Vagina (tissue), 2 donors: ENCODE data around the gene TRIP4. TPM values are rescaled to one million over a fixed set of nuclear protein-coding genes. Genes with fewer than 3 reads are reported as not detected.
A peak's percentile ranks its signal among the peaks of the same experiment; 100 is the strongest.

Experiments
- DNase-seq, 2 donors: peaks; one replicate each; pipeline ENCODE4 v3.0.0-alpha.2; 2017; ENCODE audit errors: extremely low spot score in 2 of 2
- H3K27ac ChIP-seq: fragments of 200-600 bp; sonication (generic); one replicate; pipeline ENCODE4 v1.5.1; 2019
- H3K27me3 ChIP-seq: fragments of 200-600 bp; sonication (generic); one replicate; pipeline ENCODE4 v1.5.1; 2019
- H3K36me3 ChIP-seq, 2 donors: fragments of 200-600 bp; sonication (generic); one replicate each; pipeline ENCODE4 v1.5.1; 2017 to 2019
- H3K4me1 ChIP-seq: fragments of 200-600 bp; sonication (generic); one replicate; pipeline ENCODE4 v1.5.1; 2019
- H3K4me3 ChIP-seq, 2 donors: fragments of 200-600 bp; sonication (generic); 1 replicate in 1 of 2; 2 replicates in 1 of 2; pipeline ENCODE4 v1.5.1; 2016 to 2019
- H3K9me3 ChIP-seq: fragments of 200-600 bp; sonication (generic); one replicate; pipeline ENCODE4 v1.5.1; 2019
- POLR2A ChIP-seq, 2 donors: fragments of 450-650 bp; IDR thresholded peaks; one replicate each; pipeline ENCODE4 v1.6.1; 2017; ENCODE audit warnings: antibody characterized with exemption in 2 of 2, mild to moderate bottlenecking in 2 of 2, moderate library complexity in 2 of 2
- POLR2AphosphoS5 ChIP-seq, 2 donors: sonication (generic); formaldehyde crosslinking; IDR thresholded peaks; one replicate each; pipeline ENCODE4 v1.9.0; 2017; ENCODE audit warnings: antibody characterized with exemption in 2 of 2, mild to moderate bottlenecking in 2 of 2, low read depth in 1 of 2; ENCODE audit not compliant: insufficient read depth in 1 of 2
- intact Hi-C: fragments of 100-400 bp; cut with DNase I; formaldehyde crosslinking; loops from one replicate; pipeline ENCODE4 v1.15.1; 2023
- total RNA-seq: library from RNA; depleted of rRNA; stranded (reverse); fragments of >200 nt; gene quantifications from one replicate; pipeline ENCODE4 v1.2.3, GENCODE V29; 2016
- TF ChIP-seq, protein P1 (sequence below), 3 experiments: fragments of 450-650 bp in 2 of 3; fragments of 200-600 bp in 1 of 3; sonication (generic) in 1 of 3; IDR thresholded peaks; one replicate each; pipeline ENCODE4 v1.5.1; 2017 to 2019; ENCODE audit warnings: antibody characterized with exemption in 3 of 3, mild to moderate bottlenecking in 2 of 3, moderate library complexity in 2 of 3

Gene TRIP4
- total RNA-seq, 1 donor from 2014 or later = 22.3 TPM

DNA sequence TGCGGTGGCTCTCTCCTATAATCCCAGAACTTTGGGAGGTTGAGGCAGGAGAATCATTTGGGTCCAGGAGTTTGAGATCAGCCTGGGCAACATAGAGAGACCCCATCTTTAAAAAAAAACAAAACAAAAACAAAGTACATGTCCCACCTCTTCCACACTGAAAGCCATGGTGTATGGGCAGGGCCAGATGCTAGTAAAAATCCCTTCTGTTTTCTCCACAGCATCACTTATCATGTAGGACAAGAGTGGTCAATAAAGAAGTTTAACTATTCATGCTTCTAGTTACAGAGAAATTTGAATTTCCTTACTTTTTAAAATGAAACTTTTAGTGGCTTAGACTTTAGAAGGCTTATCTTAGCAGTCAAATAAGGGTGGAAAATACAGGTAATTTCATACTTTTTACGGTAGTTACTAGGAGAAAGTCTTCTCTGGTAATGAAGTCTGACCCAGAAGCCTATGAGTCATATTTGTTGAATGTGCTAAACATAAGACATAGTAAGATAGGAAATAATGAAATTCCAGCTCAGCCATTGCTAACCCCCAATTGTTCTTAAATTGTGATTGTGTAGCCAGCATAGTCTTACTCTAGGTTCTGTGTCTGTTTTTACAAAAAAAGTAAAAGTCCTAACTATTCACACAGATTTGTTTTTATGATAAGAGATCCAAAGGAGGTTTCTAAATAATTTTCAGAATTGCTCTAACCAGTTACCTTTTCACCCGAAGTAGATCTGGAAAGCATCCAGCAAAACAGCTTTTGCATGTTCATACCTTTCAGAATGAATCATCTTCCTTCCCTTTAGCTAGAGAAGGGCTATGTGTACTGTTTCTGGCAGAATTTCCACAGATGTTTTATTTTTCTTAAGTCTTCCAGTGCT is 56.3 kb downstream of the TRIP4 start:
- DNase-seq = no peak
- H3K27me3 ChIP-seq = no peaks in the 10 kb centered on the region
- peaks cover 17% of the 10 kb centered on the region for H3K4me1 ChIP-seq
- TF ChIP-seq POLR2A (IDR thresholded peaks at IDR 0.05) (no peak), POLR2AphosphoS5 (IDR thresholded peaks at IDR 0.05; ENCODE audit: insufficient read depth in 1 of 2, low read depth in 1 of 2) (peak in 1 of 2 donors; percentile 85)
- TF ChIP-seq, protein P1, sequence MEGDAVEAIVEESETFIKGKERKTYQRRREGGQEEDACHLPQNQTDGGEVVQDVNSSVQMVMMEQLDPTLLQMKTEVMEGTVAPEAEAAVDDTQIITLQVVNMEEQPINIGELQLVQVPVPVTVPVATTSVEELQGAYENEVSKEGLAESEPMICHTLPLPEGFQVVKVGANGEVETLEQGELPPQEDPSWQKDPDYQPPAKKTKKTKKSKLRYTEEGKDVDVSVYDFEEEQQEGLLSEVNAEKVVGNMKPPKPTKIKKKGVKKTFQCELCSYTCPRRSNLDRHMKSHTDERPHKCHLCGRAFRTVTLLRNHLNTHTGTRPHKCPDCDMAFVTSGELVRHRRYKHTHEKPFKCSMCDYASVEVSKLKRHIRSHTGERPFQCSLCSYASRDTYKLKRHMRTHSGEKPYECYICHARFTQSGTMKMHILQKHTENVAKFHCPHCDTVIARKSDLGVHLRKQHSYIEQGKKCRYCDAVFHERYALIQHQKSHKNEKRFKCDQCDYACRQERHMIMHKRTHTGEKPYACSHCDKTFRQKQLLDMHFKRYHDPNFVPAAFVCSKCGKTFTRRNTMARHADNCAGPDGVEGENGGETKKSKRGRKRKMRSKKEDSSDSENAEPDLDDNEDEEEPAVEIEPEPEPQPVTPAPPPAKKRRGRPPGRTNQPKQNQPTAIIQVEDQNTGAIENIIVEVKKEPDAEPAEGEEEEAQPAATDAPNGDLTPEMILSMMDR (IDR thresholded peaks at IDR 0.05) = no peak
- H3K27ac ChIP-seq = peak overlapping the region; percentile 38
- intact Hi-C loops = no loop called here
- H3K4me3 ChIP-seq = no peak overlapping the region
- peaks cover 0 to 16% of the 10 kb centered on the region in 2 donors for H3K36me3 ChIP-seq
- no peaks in the 10 kb centered on the region for H3K9me3 ChIP-seq

DNA sequence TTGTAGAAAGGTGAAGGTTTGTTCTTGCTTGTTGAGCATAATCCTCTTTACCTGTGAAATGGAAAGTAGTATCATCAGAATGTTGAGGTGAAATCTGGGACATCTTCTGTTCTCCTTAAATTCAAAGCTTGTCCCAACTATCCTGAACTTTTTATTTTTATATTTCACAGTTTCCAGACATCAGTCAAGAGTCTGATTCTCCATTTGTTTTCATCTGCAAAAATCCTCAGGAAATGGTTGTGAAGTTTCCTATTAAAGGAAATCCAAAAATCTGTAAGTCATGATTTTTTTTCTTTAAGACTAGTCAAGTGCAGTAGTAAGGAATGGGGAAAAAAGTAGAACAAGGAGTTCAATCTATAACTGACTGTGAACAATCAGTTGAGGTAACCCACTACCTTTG is 57.2 kb downstream of the TRIP4 start:
- peaks cover 0 to 16% of the 10 kb centered on the region in 2 donors for H3K36me3 ChIP-seq
- TF ChIP-seq, protein P1 (IDR thresholded peaks at IDR 0.05) = no peak
- no peak for TF ChIP-seq POLR2AphosphoS5 (IDR thresholded peaks at IDR 0.05; ENCODE audit: insufficient read depth in 1 of 2, low read depth in 1 of 2)
- TF ChIP-seq POLR2A (IDR thresholded peaks at IDR 0.05) = no peak
- H3K4me3 ChIP-seq = no peak overlapping the region
- H3K4me1 ChIP-seq = peaks cover 17% of the 10 kb centered on the region
- H3K9me3 ChIP-seq = no peaks in the 10 kb centered on the region
- intact Hi-C loops = no loop called here
- H3K27me3 ChIP-seq = no peaks in the 10 kb centered on the region
- no peak overlapping the region for H3K27ac ChIP-seq
- DNase-seq = no peak

DNA sequence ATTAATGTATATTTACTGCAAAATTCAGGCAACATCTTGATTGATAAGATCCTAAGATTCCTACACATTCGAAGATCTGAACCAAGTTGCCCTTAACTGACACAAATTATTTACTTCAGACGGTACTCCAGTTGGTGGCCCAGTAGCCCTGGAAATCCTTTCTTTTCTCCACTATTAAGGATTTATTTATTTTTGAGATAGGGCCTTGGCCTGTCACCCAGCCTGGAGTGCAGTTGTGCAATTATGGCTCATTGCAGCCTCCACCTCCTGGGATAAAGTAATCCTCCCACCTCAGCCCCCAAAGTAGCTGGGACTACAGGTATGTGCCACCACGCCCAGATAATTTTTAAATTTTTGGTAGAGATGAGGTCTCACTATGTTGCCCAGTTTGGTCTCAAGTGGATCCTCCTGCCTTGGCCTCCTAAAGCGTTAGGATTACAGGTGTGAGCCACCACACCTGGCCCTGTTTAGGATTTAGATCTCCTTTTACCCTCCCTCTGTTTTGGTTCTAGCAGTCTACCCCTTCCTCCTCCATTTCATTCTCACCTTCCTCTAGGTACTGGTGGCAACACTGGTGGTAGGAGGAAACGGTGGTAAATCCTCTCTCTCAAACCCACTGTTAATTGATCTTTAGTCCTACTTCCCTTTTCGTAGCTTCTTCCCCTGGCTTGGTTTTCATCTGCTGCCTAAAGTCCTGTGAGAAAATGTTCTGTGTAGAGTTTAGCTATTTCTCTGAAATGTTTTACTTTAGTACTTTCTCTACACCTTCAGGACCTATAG is 60.1 kb downstream of the TRIP4 start:
- H3K4me3 ChIP-seq = no peak overlapping the region
- H3K36me3 ChIP-seq = peaks cover 0 to 16% of the 10 kb centered on the region in 2 donors
- TF ChIP-seq POLR2AphosphoS5 (IDR thresholded peaks at IDR 0.05; ENCODE audit: insufficient read depth in 1 of 2, low read depth in 1 of 2) (no peak), POLR2A (IDR thresholded peaks at IDR 0.05) (no peak)
- TF ChIP-seq, protein P1 (IDR thresholded peaks at IDR 0.05) = no peak
- no peaks in the 10 kb centered on the region for H3K27me3 ChIP-seq
- H3K27ac ChIP-seq = no peak overlapping the region
- DNase-seq = no peak
- intact Hi-C loops = no loop called here
- no peaks in the 10 kb centered on the region for H3K9me3 ChIP-seq
- peaks cover 17% of the 10 kb centered on the region for H3K4me1 ChIP-seq

DNA sequence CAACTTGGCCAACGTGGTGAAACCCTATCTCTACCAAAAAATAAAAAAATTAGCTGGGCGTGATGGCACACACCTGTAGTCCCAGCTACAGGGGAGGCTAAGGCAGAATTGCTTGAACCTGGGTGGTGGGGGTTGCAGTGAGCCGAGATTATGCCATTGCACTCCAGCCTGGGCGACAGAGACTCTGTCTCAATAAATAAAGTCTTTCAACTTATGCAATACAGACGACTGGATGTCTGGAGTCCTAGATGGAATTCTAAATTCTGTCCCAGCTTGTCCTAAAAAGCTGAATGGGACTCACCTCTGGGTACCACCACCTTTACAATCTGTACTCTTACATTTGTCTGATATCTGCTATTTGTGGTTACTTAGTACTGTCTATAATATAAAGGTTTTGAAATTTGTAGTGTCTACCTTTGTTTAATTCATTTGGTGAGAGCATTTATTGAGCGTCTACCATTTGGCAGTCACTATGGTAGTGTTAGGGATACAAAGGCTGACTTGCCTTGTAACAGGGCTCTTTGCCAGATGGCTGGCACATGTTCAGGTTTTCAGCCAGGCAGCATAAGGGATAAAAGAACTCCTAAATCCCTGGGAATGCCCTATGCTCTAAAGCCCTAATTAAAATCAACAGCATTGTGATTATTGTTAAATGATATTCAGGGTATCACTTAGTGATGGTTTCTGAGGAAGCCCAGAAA is 65.5 kb downstream of the TRIP4 start:
- Histone ChIP-seq H3K27ac (no peak overlapping the region), H3K36me3 (peaks cover 0 to 9% of the 10 kb centered on the region in 2 donors), H3K9me3 (no peaks in the 10 kb centered on the region), H3K27me3 (no peaks in the 10 kb centered on the region), H3K4me1 (peaks cover 10% of the 10 kb centered on the region), H3K4me3 (no peak overlapping the region)
- DNase-seq = no peak
- no peak for TF ChIP-seq POLR2AphosphoS5 (IDR thresholded peaks at IDR 0.05; ENCODE audit: insufficient read depth in 1 of 2, low read depth in 1 of 2)
- intact Hi-C loops = no loop called here

DNA sequence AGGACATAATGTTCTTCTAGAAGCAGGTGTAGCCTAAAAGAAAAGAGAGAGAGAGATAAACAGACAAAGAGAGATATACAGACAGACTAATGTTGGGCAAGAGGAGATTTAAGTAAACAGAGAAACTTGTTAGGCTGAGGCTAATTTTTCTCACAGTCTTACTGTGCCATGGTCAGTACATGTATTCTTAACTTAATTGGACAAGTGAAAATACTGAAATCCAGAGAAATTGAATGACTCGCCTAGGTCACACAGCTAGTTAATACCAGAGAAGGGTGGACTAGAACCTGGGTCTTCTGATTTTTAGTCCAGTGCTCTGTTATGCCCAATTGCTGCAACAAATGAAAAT is 66.0 kb downstream of the TRIP4 start:
- DNase-seq = no peak
- H3K4me3 ChIP-seq = no peak overlapping the region
- peaks cover 10% of the 10 kb centered on the region for H3K4me1 ChIP-seq
- intact Hi-C loops = no loop called here
- H3K9me3 ChIP-seq = no peaks in the 10 kb centered on the region
- TF ChIP-seq POLR2AphosphoS5 (IDR thresholded peaks at IDR 0.05; ENCODE audit: insufficient read depth in 1 of 2, low read depth in 1 of 2) (no peak), POLR2A (IDR thresholded peaks at IDR 0.05) (no peak)
- TF ChIP-seq, protein P1 (IDR thresholded peaks at IDR 0.05) = no peak
- H3K36me3 ChIP-seq = peaks cover 0 to 5% of the 10 kb centered on the region in 2 donors
- no peak overlapping the region for H3K27ac ChIP-seq
- no peaks in the 10 kb centered on the region for H3K27me3 ChIP-seq
